ENCODE measurements around the gene GDF15. TPM values are rescaled to one million over a fixed set of nuclear protein-coding genes. Genes with fewer than 3 reads are reported as not detected.

GDF15 gene
- total and polyA plus RNA-seq, 2 experiments from 2014 or later: 12.6 to 19.8 TPM

- H3K4me3 Mint-ChIP-seq: peak overlapping the region; percentile 66
- peaks cover 3% of the 10 kb centered on the region for H4K20me1 ChIP-seq (replicated peaks; ENCODE audit: insufficient read depth)
- H3K9me3 Mint-ChIP-seq: no peaks in the 10 kb centered on the region
- H3F3A ChIP-seq (replicated peaks; ENCODE audit: low read depth): peaks cover 27% of the 10 kb centered on the region; the same call in 1 of the 2 replicates
- H3K9me2 ChIP-seq (ENCODE audit: insufficient read depth): no peaks in the 10 kb centered on the region
- H3K36me3 ChIP-seq (ENCODE audit: insufficient read depth): no peaks in the 10 kb centered on the region
- peaks cover 50% of the 10 kb centered on the region for H3K4me1 ChIP-seq (ENCODE audit: insufficient read depth)
- H3K27ac ChIP-seq (ENCODE audit: low read depth): no peak overlapping the region
- DNase-seq (ENCODE audit: low spot score) (peak; percentile 32), ATAC-seq (no peak)
- peaks cover 31% of the 10 kb centered on the region for H3K4me1 Mint-ChIP-seq
- H2AFZ ChIP-seq: no peak overlapping the region
- no peaks in the 10 kb centered on the region for H3K79me2 ChIP-seq (replicated peaks; ENCODE audit: insufficient read depth)
- TF ChIP-seq STAT1 (IDR thresholded peaks at IDR 0.05; ENCODE audit: unreplicated experiment) (no peak), JUNB (IDR thresholded peaks at IDR 0.05; ENCODE audit: unreplicated experiment) (no peak), ZNF462 (CRISPR knock-in tag; IDR thresholded peaks at IDR 0.05) (no peak), ZNF331 (CRISPR knock-in tag; IDR thresholded peaks at IDR 0.05; ENCODE audit: low read depth) (no peak), ETS1 (IDR thresholded peaks at IDR 0.05) (no peak), NANOG (IDR thresholded peaks at IDR 0.05; ENCODE audit: borderline replicate concordance) (no peak), EZH2phosphoT487 (IDR thresholded peaks at IDR 0.05; ENCODE audit: unreplicated experiment) (no peak)
- H3K4me2 ChIP-seq: peak overlapping the region; percentile 83
- no peak overlapping the region for H3K27ac Mint-ChIP-seq
- no peaks in the 10 kb centered on the region for H3K27me3 ChIP-seq (ENCODE audit: insufficient read depth)
- peaks cover 32% of the 10 kb centered on the region for H3K27me3 Mint-ChIP-seq (ENCODE audit: insufficient read depth, low read depth, poor library complexity)
- H3K4me3 ChIP-seq: peak overlapping the region; percentile 66
- peaks cover 18% of the 10 kb centered on the region for H3K36me3 Mint-ChIP-seq (ENCODE audit: low read depth)
These were observed 48.6 kb downstream of the GDF15 start for GRCh38 chr19:18434411-18435175.

Measured in GM23338 (cell line).